Progenitor cell of endocrine pancreas (in vitro differentiated cells): ENCODE measurements around the gene AFDN. TPM values are rescaled to one million over a fixed set of nuclear protein-coding genes. Genes with fewer than 3 reads are reported as not detected.
A peak's percentile ranks its signal among the peaks of the same experiment; 100 is the strongest.

ENCODE experiments used
- DNase-seq: peaks from one replicate; pipeline ENCODE4 v3.0.0; 2021; ENCODE audit warnings: low spot score; ENCODE audit not compliant: unreplicated experiment
- H3K27ac Mint-ChIP-seq: 2 replicates; pipeline ENCODE4 v1.8.0; 2021; ENCODE audit warnings: mild to moderate bottlenecking, moderate library complexity, mixed read lengths
- H3K27me3 Mint-ChIP-seq: 2 replicates; pipeline ENCODE4 v1.8.0; 2021; ENCODE audit warnings: mixed read lengths
- H3K36me3 Mint-ChIP-seq: 2 replicates; pipeline ENCODE4 v1.8.0; 2022; ENCODE audit warnings: mixed read lengths; ENCODE audit not compliant: insufficient read depth
- H3K4me1 Mint-ChIP-seq: 2 replicates; pipeline ENCODE4 v1.8.0; 2021; ENCODE audit warnings: low read depth, mixed read lengths
- H3K4me3 Mint-ChIP-seq: 2 replicates; pipeline ENCODE4 v1.8.0; 2021; ENCODE audit warnings: low read depth, mild to moderate bottlenecking, moderate library complexity, mixed read lengths
- H3K9me3 Mint-ChIP-seq: 2 replicates; pipeline ENCODE4 v1.8.0; 2021; ENCODE audit warnings: low read depth, mixed read lengths
- CTCF ChIP-seq: fragments of 200-600 bp; sonication (generic); IDR thresholded peaks from one replicate; pipeline ENCODE4 v1.5.0; 2021; ENCODE audit warnings: antibody characterized with exemption, mild to moderate bottlenecking; ENCODE audit not compliant: unreplicated experiment
- total RNA-seq: library from RNA; stranded (reverse); gene quantifications from 2 replicates; pipeline ENCODE4 v1.2.1, GENCODE V29; 2021

Gene AFDN
- total RNA-seq, 1 donor from 2014 or later: 423 TPM

GRCh38 chr6:167937301-167937700, 110.6 kb downstream of the AFDN start:
- peaks cover 27% of the 10 kb centered on the region for H3K36me3 Mint-ChIP-seq
- H3K27ac Mint-ChIP-seq: no peak overlapping the region
- no peaks in the 10 kb centered on the region for H3K27me3 Mint-ChIP-seq
- TF ChIP-seq CTCF: no peak
- H3K4me1 Mint-ChIP-seq: peaks cover 24% of the 10 kb centered on the region
- no peaks in the 10 kb centered on the region for H3K9me3 Mint-ChIP-seq
- no peak for DNase-seq
- no peak overlapping the region for H3K4me3 Mint-ChIP-seq

DNA sequence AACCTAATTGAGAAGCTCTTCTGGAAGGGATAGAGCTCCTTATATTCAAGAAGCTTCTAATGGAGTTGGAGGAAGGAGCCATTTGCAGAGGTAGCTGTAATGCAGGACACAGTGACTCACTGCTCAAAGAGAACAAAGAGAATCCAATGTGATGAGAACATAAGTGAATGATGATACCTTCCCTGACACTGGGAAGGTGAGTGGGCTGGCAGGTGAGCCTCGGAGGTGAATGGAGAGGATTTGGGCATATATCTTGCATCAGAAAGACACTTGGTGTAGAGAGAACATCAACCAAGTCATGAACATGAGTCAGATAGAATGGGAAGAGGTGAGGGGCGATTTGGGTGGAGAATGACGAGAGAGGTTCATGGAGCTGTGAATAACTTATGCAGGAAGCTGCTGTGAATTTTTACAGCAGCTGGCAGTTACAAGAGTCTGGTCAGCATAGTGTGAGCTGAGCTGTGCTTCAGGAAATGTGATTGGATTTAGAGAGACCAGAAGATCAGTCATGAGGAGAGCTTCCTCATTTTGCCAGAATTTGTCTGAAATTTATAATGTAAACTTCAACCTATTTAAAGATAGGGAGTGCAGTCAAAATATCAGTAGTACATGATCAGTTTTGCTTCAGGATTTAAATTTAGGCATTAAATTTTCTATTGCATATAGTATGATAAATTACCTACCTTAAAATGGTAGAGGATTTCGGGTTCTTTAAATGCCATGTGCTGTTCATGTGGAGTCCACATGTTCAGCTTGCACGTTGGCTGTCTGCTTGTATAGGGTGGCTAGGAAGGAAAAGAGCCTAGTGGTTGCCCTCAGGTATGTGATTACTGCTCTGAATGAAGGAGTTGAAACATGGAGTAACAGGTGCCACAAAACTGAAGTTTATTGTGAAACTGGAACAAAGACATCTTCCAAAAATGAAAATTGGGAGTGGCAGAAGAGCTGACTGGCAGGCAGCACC, 111.5 kb downstream of the AFDN start:
- DNase-seq: no peak
- Mint-ChIP-seq H3K27ac (peak overlapping the region; percentile 67), H3K4me1 (peaks cover 18% of the 10 kb centered on the region), H3K36me3 (peaks cover 30% of the 10 kb centered on the region), H3K4me3 (no peak overlapping the region), H3K27me3 (no peaks in the 10 kb centered on the region), H3K9me3 (no peaks in the 10 kb centered on the region)
- TF ChIP-seq CTCF: no peak

DNA sequence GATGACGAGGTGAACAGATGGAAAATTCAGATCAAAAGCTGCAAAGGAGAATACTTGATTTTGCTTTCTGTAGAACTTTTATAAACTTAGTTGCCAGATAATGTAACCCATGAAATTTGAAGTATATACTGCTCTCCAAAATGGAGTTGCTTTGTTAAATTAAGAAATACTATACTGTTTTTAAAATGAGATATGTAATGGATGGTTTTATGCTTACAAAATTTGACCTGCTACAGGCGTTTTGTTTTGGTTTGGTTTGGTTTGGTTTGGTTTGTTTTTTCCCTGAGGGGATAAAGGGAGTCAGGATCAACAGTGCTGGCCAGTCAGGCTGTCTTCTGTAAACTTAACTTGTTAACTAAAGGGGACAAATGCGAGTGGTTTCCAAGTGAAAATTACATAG, 115.1 kb downstream of the AFDN start:
- Mint-ChIP-seq H3K36me3 (peaks cover 36% of the 10 kb centered on the region), H3K4me1 (no peaks in the 10 kb centered on the region)
- no peak for DNase-seq

GRCh38 chr6:167944130-167944529, 117.4 kb downstream of the AFDN start:
- Mint-ChIP-seq H3K27ac (no peak overlapping the region), H3K4me3 (no peak overlapping the region), H3K9me3 (no peaks in the 10 kb centered on the region), H3K36me3 (peaks cover 36% of the 10 kb centered on the region), H3K27me3 (no peaks in the 10 kb centered on the region), H3K4me1 (no peaks in the 10 kb centered on the region)
- no peak for TF ChIP-seq CTCF
- DNase-seq: no peak

More for the DNA sequence above, 115.1 kb downstream of the AFDN start:
- TF ChIP-seq CTCF: no peak
- H3K4me3 Mint-ChIP-seq: no peak overlapping the region
- no peaks in the 10 kb centered on the region for H3K9me3 Mint-ChIP-seq
- H3K27me3 Mint-ChIP-seq: no peaks in the 10 kb centered on the region
- peak overlapping the region; percentile 74 for H3K27ac Mint-ChIP-seq

DNA sequence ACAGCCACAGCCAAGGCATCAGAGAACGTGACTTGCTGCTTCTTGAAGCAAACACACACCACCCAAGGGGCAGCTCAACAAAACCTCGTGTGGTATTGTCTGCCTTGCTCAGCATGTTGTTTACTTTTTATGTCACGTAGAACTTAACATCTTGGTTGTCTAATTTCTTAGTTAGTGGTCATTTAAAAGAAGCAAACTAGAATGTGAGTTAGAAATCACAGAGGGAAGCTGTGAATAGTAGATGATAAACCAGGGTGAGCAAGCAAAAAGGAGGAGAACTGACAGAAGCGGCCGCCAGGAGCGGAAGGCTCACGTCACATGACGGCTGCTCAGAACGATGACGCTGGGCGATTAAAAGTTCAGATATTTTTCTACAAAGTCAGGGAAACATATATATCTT, 119.3 kb downstream of the AFDN start:
- DNase-seq: no peak
- TF ChIP-seq CTCF: no peak
- Mint-ChIP-seq H3K9me3 (no peaks in the 10 kb centered on the region), H3K36me3 (peaks cover 44% of the 10 kb centered on the region), H3K27ac (peak overlapping the region; percentile 62), H3K27me3 (no peaks in the 10 kb centered on the region), H3K4me1 (no peaks in the 10 kb centered on the region), H3K4me3 (no peak overlapping the region)
